Stimulated activated CD4-positive, alpha-beta T cell treated with anti-CD3 and anti-CD28 coated beads, Interleukin-12 subunit alpha, Interleukin-12 subunit beta, amount 100 ng/mL, for 24 hours (primary cell): ENCODE measurements around the gene CST7.

Source experiments
- DNase-seq, 2 experiments: peaks; one replicate each; pipeline ENCODE4 v3.0.0-alpha.2; 2020; ENCODE audit warnings: low read depth in 2 of 2

Gene CST7

DNA sequence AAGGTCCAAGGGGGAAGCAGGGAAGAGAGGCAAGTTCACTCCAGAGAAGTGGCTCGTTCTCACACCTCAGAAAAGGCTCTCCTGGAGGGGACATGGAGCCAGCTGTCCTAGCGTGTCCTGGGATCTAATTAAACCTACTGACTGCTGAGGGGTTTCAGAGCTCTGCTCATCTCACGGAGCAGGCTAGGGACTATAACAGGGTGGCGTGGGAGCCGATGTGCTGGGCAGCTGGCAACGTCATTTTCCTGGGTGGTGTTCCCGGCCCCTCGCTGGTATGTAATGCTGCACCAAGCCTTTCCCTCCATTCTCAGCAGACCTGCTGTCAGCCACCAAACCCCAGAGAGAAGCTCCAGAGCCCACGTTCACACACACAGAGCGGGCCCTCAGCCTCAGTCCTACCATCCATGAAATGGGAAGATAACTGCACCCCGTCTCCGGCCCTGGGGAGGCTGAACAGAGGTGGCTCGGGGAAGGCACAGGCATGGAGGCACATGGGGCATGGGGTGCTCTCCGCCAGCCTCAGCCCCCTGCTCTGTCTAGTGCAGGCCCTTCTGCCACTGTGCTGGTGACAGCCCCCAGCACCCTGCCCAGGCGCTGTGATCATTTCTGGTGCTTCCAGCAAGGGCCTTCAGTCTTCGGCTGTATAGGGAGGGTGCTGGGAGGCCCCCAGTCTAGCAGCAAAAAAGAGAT, 1.9 kb downstream of the CST7 start:
- DNase-seq: no peak

GRCh38 chr20:24951536-24952083, 2.5 kb downstream of the CST7 start:
- no peak for DNase-seq

- no peak for DNase-seq
Measured at GRCh38 chr20:24952376-24953208, 3.5 kb downstream of the CST7 start.

- no peak for DNase-seq
Measured at GRCh38 chr20:24953209-24953575, 4.1 kb downstream of the CST7 start.

DNA sequence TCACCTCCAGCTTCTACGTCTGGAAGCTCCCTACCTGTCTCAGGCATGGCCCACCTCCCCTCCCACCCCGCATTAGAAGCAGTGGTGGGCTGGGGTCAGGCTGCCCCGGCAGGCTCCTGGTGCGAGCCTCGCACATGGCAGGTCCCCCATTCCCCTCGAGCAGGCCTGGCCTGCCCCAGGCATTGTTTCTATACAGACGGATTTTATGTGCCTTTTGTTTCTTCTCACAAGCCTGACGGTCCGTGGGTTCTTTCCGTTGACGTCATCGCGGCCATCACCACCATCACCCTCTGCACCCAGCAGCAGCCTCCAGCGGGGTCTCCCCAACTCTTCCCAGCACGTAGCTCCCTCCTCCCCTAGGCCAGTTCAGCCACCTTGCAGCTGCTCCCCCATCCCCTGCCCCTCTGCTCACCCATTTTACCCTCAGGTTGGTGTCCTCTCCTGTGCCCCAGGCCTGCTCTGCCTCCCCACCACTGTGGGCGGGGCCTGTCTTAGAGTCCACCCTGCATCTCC, 4.6 kb downstream of the CST7 start:
- DNase-seq: no peak

DNA sequence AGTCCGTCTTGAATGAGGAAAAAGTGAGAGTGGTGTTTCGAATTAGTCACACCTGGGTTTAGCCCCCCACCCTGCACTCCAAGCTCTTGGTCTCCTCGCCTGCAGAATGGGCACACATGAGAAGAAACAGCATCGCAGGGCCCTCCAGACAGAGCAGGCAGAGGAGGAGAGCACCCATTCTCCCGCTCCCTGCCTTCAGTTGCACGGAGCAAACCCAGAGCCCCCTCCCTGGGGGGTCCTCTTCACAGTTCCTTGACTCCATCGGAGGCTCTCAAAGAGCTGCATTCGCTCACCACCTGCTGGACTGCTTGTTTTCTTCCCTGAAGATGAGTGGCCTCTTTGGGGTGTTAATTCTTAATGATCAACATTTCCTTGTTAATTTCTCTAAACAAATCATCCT, 5.1 kb downstream of the CST7 start:
- DNase-seq: no peak

- DNase-seq: no peak
Measured at GRCh38 chr20:24954566-24954965, 5.5 kb downstream of the CST7 start.

DNA sequence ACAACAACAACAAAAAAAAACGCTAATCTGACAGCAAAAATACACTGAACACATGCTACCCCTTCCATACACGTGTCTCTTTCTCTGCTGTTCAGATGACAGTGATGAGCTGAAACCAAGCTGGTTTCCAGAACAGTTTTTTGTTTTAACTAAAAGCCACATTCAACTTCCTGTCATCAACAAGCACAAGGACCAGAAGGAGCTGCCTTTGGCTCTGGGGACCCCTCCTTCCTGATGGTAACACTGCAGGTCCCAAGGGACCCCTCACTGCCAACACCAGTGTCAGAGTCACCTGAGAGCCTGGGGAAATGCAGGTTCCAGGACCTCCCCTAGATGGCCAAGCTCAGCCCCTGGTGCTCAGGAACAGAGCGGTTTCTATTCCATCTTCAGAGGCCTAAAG, 6.0 kb downstream of the CST7 start:
- DNase-seq: no peak

GRCh38 chr20:24956001-24956841, 7.2 kb downstream of the CST7 start:
- DNase-seq: no peak

- no peak for DNase-seq
Measured at GRCh38 chr20:24957326-24958016, 8.4 kb downstream of the CST7 start.

GRCh38 chr20:24958506-24959385, 9.7 kb downstream of the CST7 start:
- no peak for DNase-seq

DNA sequence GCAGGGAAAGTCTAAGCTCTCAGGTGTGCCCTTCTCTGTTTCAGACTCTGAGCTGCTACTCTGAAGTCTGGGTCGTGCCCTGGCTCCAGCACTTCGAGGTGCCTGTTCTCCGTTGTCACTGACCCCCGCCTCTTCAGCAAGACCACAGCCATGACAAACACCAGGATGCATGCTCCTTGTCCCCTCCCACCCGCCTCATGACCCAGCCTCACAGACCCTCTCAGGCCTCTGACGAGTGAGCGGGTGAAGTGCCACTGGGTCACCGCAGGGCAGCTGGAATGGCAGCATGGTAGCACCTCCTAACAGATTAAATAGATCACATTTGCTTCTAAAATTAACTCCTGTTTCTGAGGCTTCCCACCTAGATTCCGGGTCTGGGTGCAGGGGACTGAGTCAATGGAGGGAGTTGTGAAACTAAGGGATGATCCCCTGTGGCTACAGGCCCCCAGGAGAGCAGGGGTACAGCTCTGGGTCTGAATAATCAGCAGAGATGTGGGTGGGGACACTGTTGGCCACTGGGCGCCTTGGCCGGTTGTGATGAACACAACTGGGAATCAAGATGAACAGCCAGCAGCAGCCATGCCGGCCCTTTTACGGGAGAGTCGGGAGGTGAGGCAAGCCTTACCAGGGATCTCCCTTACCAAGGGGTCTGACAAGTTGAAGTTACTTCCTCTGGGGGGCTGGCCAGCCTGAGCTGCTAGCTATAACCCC, 10.7 kb downstream of the CST7 start:
- DNase-seq: no peak

DNA sequence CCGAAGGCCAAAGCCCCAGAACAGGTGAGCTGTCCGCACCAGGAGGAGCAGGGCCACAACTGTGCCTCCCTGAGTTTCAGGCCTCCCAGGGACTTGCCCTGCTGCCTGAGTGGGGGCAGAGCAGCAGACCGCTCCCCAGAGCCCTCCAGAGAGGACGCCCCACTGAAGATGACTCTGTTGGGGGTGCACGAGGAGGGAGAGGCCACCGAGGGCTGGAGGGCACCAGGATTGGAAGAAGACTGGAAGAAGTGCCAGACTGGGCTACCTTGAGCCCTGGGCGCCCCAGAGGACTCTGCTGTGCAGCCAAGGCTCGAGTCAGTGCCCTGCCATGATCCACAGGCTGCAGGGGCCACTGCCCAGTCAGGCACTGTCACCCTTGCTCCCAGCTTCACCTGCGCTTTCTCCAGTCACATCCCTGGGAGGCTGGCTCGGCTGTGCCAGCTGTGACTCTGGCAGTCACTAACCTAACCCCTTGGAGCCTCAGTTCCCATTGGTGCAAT, 11.3 kb downstream of the CST7 start:
- no peak for DNase-seq

GRCh38 chr20:24960861-24961260, 11.8 kb downstream of the CST7 start:
- no peak for DNase-seq

DNA sequence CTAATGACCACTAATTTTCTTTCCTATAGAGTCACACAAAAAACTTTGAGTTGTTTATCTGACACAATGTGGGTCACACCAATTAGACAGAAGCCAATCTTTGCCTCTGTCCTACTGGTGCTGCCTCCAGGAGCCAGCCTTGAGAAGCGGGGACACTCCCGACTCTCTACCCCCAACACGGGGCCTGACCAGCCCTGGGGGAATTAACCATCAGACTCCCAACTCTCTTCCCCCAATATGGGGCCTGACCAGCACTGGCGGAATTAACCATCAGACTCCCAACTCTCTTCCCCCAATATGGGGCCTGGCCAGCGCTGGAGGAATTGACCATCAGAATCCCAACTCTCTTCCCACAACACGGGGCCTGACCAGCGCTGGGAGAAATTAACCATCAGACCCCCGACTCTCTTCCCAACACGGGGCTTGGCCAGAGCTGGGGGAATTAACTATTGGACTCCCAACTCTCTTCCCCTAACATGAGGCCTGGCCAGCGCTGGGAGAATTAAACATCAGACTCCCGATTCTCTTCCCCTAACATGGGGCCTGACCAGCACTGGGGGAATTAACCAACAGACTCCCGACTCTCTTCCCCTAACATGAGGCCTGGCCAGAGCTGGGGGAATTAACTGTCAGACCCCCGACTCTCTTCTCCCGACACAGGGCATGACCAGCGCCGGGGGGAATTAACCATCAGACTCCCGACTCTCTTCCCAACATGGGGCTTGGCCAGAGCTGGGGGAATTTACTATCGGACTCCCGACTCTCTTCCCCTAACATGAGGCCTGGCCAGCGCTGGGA, 12.5 kb downstream of the CST7 start:
- DNase-seq: no peak

DNA sequence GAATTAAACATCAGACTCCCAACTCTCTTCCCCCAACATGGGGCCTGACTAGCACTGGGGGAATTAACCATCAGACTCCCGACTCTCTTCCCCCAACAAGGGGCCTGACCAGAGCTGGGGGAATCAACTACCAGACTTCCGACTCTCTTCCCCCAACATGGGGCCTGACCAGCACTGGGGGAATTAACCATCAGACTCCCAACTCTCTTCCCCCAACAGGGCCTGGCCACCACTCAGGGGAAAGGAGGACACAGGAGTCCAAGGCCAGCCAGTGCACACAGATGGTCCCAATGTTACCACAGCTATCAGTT, 13.1 kb downstream of the CST7 start:
- no peak for DNase-seq

DNA sequence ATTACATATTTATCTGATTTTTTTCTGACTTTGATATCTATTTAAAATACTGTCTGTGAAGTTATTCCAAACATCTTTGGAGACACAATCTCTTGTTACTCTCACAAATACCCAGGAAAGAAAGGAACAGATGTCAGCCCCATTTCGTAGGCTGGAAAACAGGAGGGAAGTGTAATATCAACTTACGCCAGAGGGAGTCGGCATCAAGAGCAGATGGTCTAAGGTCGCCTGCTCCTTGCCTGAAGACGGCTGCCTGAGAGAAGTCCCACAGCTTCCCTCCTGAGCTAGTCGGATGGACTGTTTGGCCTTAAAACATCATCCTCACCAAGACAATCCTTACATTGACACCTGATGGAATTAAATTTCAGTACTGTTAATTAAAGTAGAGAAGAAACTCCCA, 13.4 kb downstream of the CST7 start:
- DNase-seq: no peak

- DNase-seq: no peak
Measured at GRCh38 chr20:24963672-24964505, 14.8 kb downstream of the CST7 start.
